ENCODE measurements around the gene SLC12A4.
"Not testable (repeated sequence)": the region's sequence is repeated elsewhere in the genome, so short reads cannot be mapped to it uniquely, and the experiment has no call there.

The SLC12A4 gene

GRCh38 chr16:67919622-67920221 is 48.7 kb downstream of the SLC12A4 start:
- no peak for DNase-seq (ENCODE audit: low spot score)
- TF ChIP-seq CTCF (IDR thresholded peaks at IDR 0.05; ENCODE audit: borderline replicate concordance, control extremely low read depth, extremely low read depth, insufficient read depth, missing control alignments) = no peak
- in situ Hi-C loops (cut with MboI; ENCODE audit: low sequenced_read_pairs, unreplicated experiment) = loop anchor here (10.0 kb wide), 1 partner anchor 245 kb away; no protein-coding TSS in a partner anchor

GRCh38 chr16:67917852-67918236 is 50.6 kb downstream of the SLC12A4 start:
- TF ChIP-seq CTCF (IDR thresholded peaks at IDR 0.05; ENCODE audit: borderline replicate concordance, control extremely low read depth, extremely low read depth, insufficient read depth, missing control alignments) = no peak
- in situ Hi-C loops (cut with MboI; ENCODE audit: low sequenced_read_pairs, unreplicated experiment) = no loop called here
- no peak for DNase-seq (ENCODE audit: low spot score)

GRCh38 chr16:67917140-67917851 is 51.1 kb downstream of the SLC12A4 start:
- no peak for TF ChIP-seq CTCF (IDR thresholded peaks at IDR 0.05; ENCODE audit: borderline replicate concordance, control extremely low read depth, extremely low read depth, insufficient read depth, missing control alignments)
- DNase-seq (ENCODE audit: low spot score) = no peak
- in situ Hi-C loops (cut with MboI; ENCODE audit: low sequenced_read_pairs, unreplicated experiment) = no loop called here

GRCh38 chr16:67915831-67916723 is 52.4 kb downstream of the SLC12A4 start:
- in situ Hi-C loops (cut with MboI; ENCODE audit: low sequenced_read_pairs, unreplicated experiment) = no loop called here
- TF ChIP-seq CTCF (IDR thresholded peaks at IDR 0.05; ENCODE audit: borderline replicate concordance, control extremely low read depth, extremely low read depth, insufficient read depth, missing control alignments) = no peak
- no peak for DNase-seq (ENCODE audit: low spot score)

- in situ Hi-C loops (cut with MboI; ENCODE audit: low sequenced_read_pairs, unreplicated experiment) = not testable (repeated sequence)
Observed at GRCh38 chr16:67915496-67915769, 53.0 kb downstream of the SLC12A4 start.

GRCh38 chr16:67914758-67915495 is 53.5 kb downstream of the SLC12A4 start:
- in situ Hi-C loops (cut with MboI; ENCODE audit: low sequenced_read_pairs, unreplicated experiment) = no loop called here
- DNase-seq (ENCODE audit: low spot score) = no peak

More at GRCh38 chr16:67915496-67915769, 53.0 kb downstream of the SLC12A4 start:
- DNase-seq (ENCODE audit: low spot score) = not testable (repeated sequence)

More at GRCh38 chr16:67914758-67915495, 53.5 kb downstream of the SLC12A4 start:
- TF ChIP-seq CTCF (IDR thresholded peaks at IDR 0.05; ENCODE audit: borderline replicate concordance, control extremely low read depth, extremely low read depth, insufficient read depth, missing control alignments) = no peak
